SK-N-SH (cell line): ENCODE results near the gene C13orf42. TPM values are rescaled to one million over a fixed set of nuclear protein-coding genes. Genes with fewer than 3 reads are reported as not detected.

Experiments used
- CTCF ChIA-PET: fragments of 300-600, 350-600 bp; formaldehyde crosslinking; extraction: SDS; loops from one replicate; lab custom pipeline; 2021; lab: Yijun Ruan, JAX
- POLR2A ChIA-PET: fragments of 350-600 bp; sonication (Branson Sonifier 250); formaldehyde crosslinking; extraction: SDS; loops from one replicate; lab custom pipeline; 2020; ENCODE audit warnings: antibody characterized with exemption, inconsistent platforms; lab: Yijun Ruan, JAX
- DNase-seq: peaks from one replicate; pipeline ENCODE4 v3.0.0; 2012
- H2AFZ ChIP-seq: fragments of 200-600 bp; sonication (generic); 2 replicates; pipeline ENCODE4 v1.8.1; 2016; ENCODE audit warnings: antibody characterized with exemption, mild to moderate bottlenecking, low read depth
- H3F3A ChIP-seq: fragments of 200-600 bp; sonication (generic); replicated peaks from 2 replicates; pipeline ENCODE3; 2016; ENCODE audit warnings: antibody characterized with exemption, mild to moderate bottlenecking; ENCODE audit not compliant: insufficient read depth
- H3K27ac ChIP-seq, 2 experiments: fragments of 200-500 bp in 1 of 2; fragments of 200-600 bp in 1 of 2; sonication (Bioruptor generic) in 1 of 2; sonication (generic), shearing (Covaris generic) in 1 of 2; 2 replicates each; pipeline versions ENCODE4 v1.5.1 to v1.6.1; 2014 to 2016; ENCODE audit warnings: low read depth in 2 of 2, inconsistent platforms in 1 of 2, low read length in 1 of 2, mild to moderate bottlenecking in 1 of 2, mixed read lengths in 1 of 2
- H3K27me3 ChIP-seq: fragments of 200-600 bp; sonication (generic), shearing (Covaris generic); 2 replicates; pipeline ENCODE4 v1.6.1; 2016; ENCODE audit warnings: mixed run types; ENCODE audit not compliant: insufficient read depth
- H3K36me3 ChIP-seq, 2 experiments: fragments of 200-500 bp in 1 of 2; fragments of 200-600 bp in 1 of 2; sonication (Bioruptor generic) in 1 of 2; sonication (generic) in 1 of 2; replicated peaks in 1 of 2; 2 replicates each; pipeline versions ENCODE3 to v1.5.1; 2014 to 2016; ENCODE audit warnings: low read length in 1 of 2, mild to moderate bottlenecking in 1 of 2; ENCODE audit not compliant: insufficient read depth in 2 of 2, control insufficient read depth in 1 of 2
- H3K4me1 ChIP-seq, 2 experiments: fragments of 200-500 bp in 1 of 2; fragments of 200-600 bp in 1 of 2; sonication (Bioruptor generic) in 1 of 2; sonication (generic), shearing (Covaris generic) in 1 of 2; 2 replicates each; pipeline versions ENCODE4 v1.5.1 to v1.6.1; 2014 to 2016; ENCODE audit warnings: low read depth in 1 of 2, low read length in 1 of 2, mixed run types in 1 of 2; ENCODE audit not compliant: insufficient read depth in 2 of 2, control insufficient read depth in 1 of 2
- H3K4me2 ChIP-seq: fragments of 200-600 bp; sonication (generic), shearing (Covaris generic); 2 replicates; pipeline ENCODE4 v1.6.1; 2017; ENCODE audit warnings: mixed run types
- H3K4me3 ChIP-seq, 2 experiments: fragments of 200-500 bp in 1 of 2; fragments of 200-600 bp in 1 of 2; sonication (Bioruptor generic) in 1 of 2; sonication (generic), shearing (Covaris generic) in 1 of 2; 2 replicates each; pipeline versions ENCODE4 v1.5.1 to v1.8.1; 2014 to 2016; ENCODE audit warnings: low read depth in 2 of 2, inconsistent platforms in 1 of 2, low read length in 1 of 2, mild to moderate bottlenecking in 1 of 2, mixed read lengths in 1 of 2, moderate library complexity in 1 of 2
- H3K79me2 ChIP-seq: fragments of 200-600 bp; sonication (generic); 2 replicates; pipeline ENCODE4 v1.8.1; 2017; ENCODE audit warnings: mild to moderate bottlenecking; ENCODE audit not compliant: insufficient read depth
- H3K9ac ChIP-seq: fragments of 200-600 bp; sonication (generic); 2 replicates; pipeline ENCODE4 v1.6.1; 2017; ENCODE audit warnings: mixed run types
- H3K9me2 ChIP-seq: fragments of 200-600 bp; sonication (generic); 2 replicates; pipeline ENCODE4 v1.6.1; 2017; ENCODE audit warnings: mixed run types
- H3K9me3 ChIP-seq: fragments of 200-600 bp; sonication (generic); 2 replicates; pipeline ENCODE4 v1.6.1; 2017; ENCODE audit warnings: mixed run types, mild to moderate bottlenecking, moderate library complexity
- H4K20me1 ChIP-seq: fragments of 200-600 bp; sonication (generic); 2 replicates; pipeline ENCODE4 v1.6.1; 2017; ENCODE audit warnings: mild to moderate bottlenecking, mixed run types; ENCODE audit not compliant: insufficient read depth
- CHD2 ChIP-seq: fragments of 150-350 bp; IDR thresholded peaks from 2 replicates; pipeline ENCODE4 v1.6.1; 2018; ENCODE audit warnings: low read length; ENCODE audit not compliant: partially characterized antibody
- EZH2phosphoT487 ChIP-seq: fragments of 200-600 bp; sonication (generic); IDR thresholded peaks from 2 replicates; pipeline ENCODE4 v1.6.1; 2017; ENCODE audit warnings: low read depth, mixed run types, mild to moderate bottlenecking, antibody characterized with exemption, moderate library complexity, borderline replicate concordance
- FOSL2 ChIP-seq: IDR thresholded peaks from 2 replicates; pipeline ENCODE4 v1.4.0; 2012; ENCODE audit warnings: low read depth, mild to moderate bottlenecking, moderate library complexity, borderline replicate concordance
- GATA2 ChIP-seq: sonication (generic); formaldehyde crosslinking; IDR thresholded peaks from 2 replicates; pipeline ENCODE4 v1.5.0; 2020; ENCODE audit warnings: mild to moderate bottlenecking, missing genetic modification reagents
- NFIC ChIP-seq: IDR thresholded peaks from 2 replicates; pipeline ENCODE4 v1.4.0; 2012; ENCODE audit warnings: borderline replicate concordance
- POLR2AphosphoS5 ChIP-seq: IDR thresholded peaks from 2 replicates; pipeline ENCODE4 v1.6.1; 2012; ENCODE audit warnings: low read depth, low read length
- RAD21 ChIP-seq: IDR thresholded peaks from 2 replicates; pipeline ENCODE4 v1.6.1; 2012; ENCODE audit warnings: mild to moderate bottlenecking, low read length
- RCOR1 ChIP-seq: fragments of 150-350 bp; IDR thresholded peaks from 2 replicates; pipeline ENCODE4 v1.6.1; 2017; ENCODE audit warnings: antibody characterized with exemption, low read length
- RFX5 ChIP-seq: IDR thresholded peaks from 2 replicates; pipeline ENCODE4 v1.6.1; 2012; ENCODE audit warnings: mild to moderate bottlenecking, improper control_type of control experiment, low read length
- RXRA ChIP-seq: IDR thresholded peaks from 2 replicates; pipeline ENCODE4 v1.4.0; 2012; ENCODE audit warnings: low read depth, mild to moderate bottlenecking, borderline replicate concordance
- TCF12 ChIP-seq: IDR thresholded peaks from 2 replicates; pipeline ENCODE4 v1.4.0; 2012
- TEAD4 ChIP-seq: IDR thresholded peaks from 2 replicates; pipeline ENCODE4 v1.4.0; 2012; ENCODE audit warnings: mild to moderate bottlenecking, borderline replicate concordance; ENCODE audit not compliant: insufficient read depth
- YY1 ChIP-seq: IDR thresholded peaks from 2 replicates; pipeline ENCODE4 v1.4.0; 2012; ENCODE audit warnings: low read depth, mild to moderate bottlenecking
- WGBS: methylation state at CpG from one replicate; pipeline ENCODE4 v1.1.6; 2017; ENCODE audit warnings: low lambda C conversion rate; 5-methylcytosine and 5-hydroxymethylcytosine counted together
- polyA plus RNA-seq, 3 experiments: library from polyadenylated mRNA; depleted of rRNA; stranded (reverse); fragments of >200 nt; gene quantifications; 2 replicates each; pipeline ENCODE4 v1.2.3, GENCODE V29; 2012
- TF ChIP-seq, protein P1 (sequence below): fragments of 150-350 bp; IDR thresholded peaks from 2 replicates; pipeline ENCODE4 v1.6.1; 2016; ENCODE audit warnings: mild to moderate bottlenecking, low read depth, low read length
- TF ChIP-seq, protein P2 (sequence below): fragments of 150-350 bp; IDR thresholded peaks from 2 replicates; pipeline ENCODE4 v1.6.1; 2017; ENCODE audit warnings: antibody characterized with exemption, low read length, low read depth, borderline replicate concordance
- TF ChIP-seq, protein P3 (sequence below): IDR thresholded peaks from 2 replicates; pipeline ENCODE4 v1.4.0; 2012; ENCODE audit warnings: low read depth, borderline replicate concordance

C13orf42 gene
- polyA plus RNA-seq, 1 of the 3 experiments (the other 2 are of a cell fraction): not detected

DNA sequence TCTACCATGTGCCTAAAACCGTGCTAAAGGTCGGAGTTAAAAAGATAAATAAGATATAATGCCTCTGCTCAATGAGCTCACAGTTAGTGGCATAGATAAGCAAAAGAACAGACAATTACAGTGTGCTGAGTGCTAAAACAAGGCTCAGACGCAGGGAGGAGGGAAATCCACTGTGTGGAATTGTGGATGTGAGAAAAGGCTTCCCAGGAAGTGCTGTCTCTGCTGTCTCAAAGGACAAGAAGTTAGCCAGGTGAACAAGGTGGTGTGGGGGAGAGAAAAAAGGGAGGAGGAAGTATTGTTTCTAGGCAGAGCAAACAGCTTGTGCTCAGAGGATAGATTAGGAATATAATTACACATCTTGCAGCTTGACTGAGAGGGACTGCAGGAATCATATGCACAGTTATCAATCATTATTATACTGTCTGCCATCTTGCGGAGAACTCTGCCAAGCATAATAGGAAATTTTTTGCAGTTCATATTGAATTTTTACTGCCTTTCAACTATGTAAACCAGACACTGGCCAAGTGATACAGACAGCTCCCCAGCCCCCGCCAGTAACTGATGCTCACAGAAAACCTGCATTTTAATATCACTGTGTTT is 9.3 kb downstream of the C13orf42 start:
- no peaks in the 10 kb centered on the region for H3K36me3 ChIP-seq
- H3K27me3 ChIP-seq: peaks cover 12% of the 10 kb centered on the region; the same call in 1 of the 2 replicates
- no peaks in the 10 kb centered on the region for H3K79me2 ChIP-seq
- ChIA-PET POLR2A (no interaction called here), CTCF (interaction anchor here (0.8 to 1.4 kb wide), 2 partner anchors 9 to 24 kb away, joined by 5 read pairs; partner anchors contain the start of gene C13orf42)
- no peak overlapping the region for H3K27ac ChIP-seq
- H3K4me1 ChIP-seq: peaks cover 0 to 2% of the 10 kb centered on the region in 2 experiments; a peak in 1 of 4 replicates
- no peak overlapping the region for H3K9ac ChIP-seq
- no peak overlapping the region for H2AFZ ChIP-seq
- H3K4me2 ChIP-seq: no peak overlapping the region
- no peak for DNase-seq
- no peaks in the 10 kb centered on the region for H3K9me2 ChIP-seq
- H3K9me3 ChIP-seq: no peaks in the 10 kb centered on the region
- H4K20me1 ChIP-seq: no peaks in the 10 kb centered on the region
- TF ChIP-seq, protein P1, sequence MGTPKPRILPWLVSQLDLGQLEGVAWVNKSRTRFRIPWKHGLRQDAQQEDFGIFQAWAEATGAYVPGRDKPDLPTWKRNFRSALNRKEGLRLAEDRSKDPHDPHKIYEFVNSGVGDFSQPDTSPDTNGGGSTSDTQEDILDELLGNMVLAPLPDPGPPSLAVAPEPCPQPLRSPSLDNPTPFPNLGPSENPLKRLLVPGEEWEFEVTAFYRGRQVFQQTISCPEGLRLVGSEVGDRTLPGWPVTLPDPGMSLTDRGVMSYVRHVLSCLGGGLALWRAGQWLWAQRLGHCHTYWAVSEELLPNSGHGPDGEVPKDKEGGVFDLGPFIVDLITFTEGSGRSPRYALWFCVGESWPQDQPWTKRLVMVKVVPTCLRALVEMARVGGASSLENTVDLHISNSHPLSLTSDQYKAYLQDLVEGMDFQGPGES: no peak
- TF ChIP-seq RCOR1: no peak
- no peak for TF ChIP-seq RXRA
- no peak for TF ChIP-seq NFIC
- TF ChIP-seq, protein P2, sequence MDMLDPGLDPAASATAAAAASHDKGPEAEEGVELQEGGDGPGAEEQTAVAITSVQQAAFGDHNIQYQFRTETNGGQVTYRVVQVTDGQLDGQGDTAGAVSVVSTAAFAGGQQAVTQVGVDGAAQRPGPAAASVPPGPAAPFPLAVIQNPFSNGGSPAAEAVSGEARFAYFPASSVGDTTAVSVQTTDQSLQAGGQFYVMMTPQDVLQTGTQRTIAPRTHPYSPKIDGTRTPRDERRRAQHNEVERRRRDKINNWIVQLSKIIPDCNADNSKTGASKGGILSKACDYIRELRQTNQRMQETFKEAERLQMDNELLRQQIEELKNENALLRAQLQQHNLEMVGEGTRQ: no peak
- TF ChIP-seq POLR2AphosphoS5: no peak
- no peak for TF ChIP-seq YY1
- no peak for TF ChIP-seq CHD2
- TF ChIP-seq, protein P3, sequence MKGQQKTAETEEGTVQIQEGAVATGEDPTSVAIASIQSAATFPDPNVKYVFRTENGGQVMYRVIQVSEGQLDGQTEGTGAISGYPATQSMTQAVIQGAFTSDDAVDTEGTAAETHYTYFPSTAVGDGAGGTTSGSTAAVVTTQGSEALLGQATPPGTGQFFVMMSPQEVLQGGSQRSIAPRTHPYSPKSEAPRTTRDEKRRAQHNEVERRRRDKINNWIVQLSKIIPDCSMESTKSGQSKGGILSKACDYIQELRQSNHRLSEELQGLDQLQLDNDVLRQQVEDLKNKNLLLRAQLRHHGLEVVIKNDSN: no peak
- TF ChIP-seq TCF12: no peak
- TF ChIP-seq FOSL2: no peak
- TF ChIP-seq GATA2 (CRISPR knock-in tag): no peak
- TF ChIP-seq RAD21: no peak
- no peak for TF ChIP-seq EZH2phosphoT487
- TF ChIP-seq RFX5: no peak
- no peak for TF ChIP-seq TEAD4
- H3K4me3 ChIP-seq: no peak overlapping the region
- H3F3A ChIP-seq: no peaks in the 10 kb centered on the region
- WGBS: 49% methylated on average over 5 of the region's 5 CpGs
